ENCODE results near the gene PLCB1.

Gene PLCB1

DNA sequence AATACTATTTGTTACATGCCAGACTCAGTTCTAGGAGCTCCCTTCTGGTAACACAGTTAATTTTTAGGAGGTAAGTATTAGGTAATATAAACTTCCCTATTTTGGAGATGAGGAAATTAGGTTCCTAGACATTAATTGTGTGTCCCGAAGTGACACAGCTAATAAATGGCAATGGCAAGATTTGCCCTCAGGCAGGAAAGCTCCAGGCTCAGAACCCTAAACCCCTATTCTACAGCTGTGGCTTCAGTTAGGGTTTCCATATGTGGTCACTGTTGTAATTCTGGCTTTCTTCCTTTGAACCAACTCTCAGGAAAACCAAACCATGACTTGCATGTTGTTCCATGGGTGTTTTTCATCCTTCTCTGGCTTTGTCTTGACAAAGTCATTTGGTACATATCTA, 188.2 kb downstream of the PLCB1 start:
- no peak for TF ChIP-seq CTCF (IDR thresholded peaks at IDR 0.05)

- TF ChIP-seq CTCF (IDR thresholded peaks at IDR 0.05), result no peak
Observed at GRCh38 chr20:8321001-8321400, 188.9 kb downstream of the PLCB1 start.

- TF ChIP-seq CTCF (IDR thresholded peaks at IDR 0.05), result no peak
Observed at GRCh38 chr20:8322662-8323217, 190.7 kb downstream of the PLCB1 start.

DNA sequence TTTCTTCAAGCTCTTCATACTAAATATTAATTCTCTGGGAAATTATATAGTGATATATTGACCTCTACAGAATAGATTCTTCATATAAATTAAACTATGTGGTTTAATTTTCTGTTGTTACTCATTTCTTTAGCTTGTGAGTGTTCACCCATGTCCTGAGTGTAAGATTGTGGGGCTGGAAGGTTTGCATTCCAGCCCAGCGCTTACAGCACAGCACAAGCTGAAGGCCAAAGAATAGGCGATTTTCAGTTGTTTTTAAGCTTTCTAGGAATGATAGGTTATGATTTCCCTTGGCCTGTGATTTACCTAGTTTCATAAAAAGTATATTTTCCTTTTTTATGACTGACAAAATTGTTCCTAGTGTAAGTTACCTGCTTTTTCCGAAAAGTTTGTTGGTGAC, 194.1 kb downstream of the PLCB1 start:
- TF ChIP-seq CTCF (IDR thresholded peaks at IDR 0.05), result no peak

DNA sequence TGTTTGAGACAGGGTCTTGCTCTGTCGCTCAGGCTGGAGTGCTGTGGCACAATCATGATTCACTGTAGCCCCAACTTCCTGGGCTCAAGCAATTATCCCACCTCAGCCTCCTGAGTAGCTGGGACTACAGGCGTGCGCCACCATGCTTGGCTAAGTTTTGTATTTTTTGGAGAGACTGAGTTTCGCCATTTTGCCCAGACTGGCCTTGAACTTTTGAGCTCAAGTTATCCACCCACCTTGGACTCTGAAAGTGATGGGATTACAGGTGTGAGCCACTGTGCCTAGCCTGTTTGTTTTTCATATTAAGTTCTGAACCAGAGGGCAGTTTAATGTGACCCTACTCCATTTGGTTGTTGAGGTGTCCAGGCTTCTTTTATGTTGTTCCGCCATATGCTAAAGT, 194.8 kb downstream of the PLCB1 start:
- TF ChIP-seq CTCF (IDR thresholded peaks at IDR 0.05), result no peak

GRCh38 chr20:8328189-8328588, 196.1 kb downstream of the PLCB1 start:
- TF ChIP-seq CTCF (IDR thresholded peaks at IDR 0.05), result no peak

- TF ChIP-seq CTCF (IDR thresholded peaks at IDR 0.05), result no peak
Observed at GRCh38 chr20:8330319-8330784, 198.3 kb downstream of the PLCB1 start.

Data from LNCAP (cell line).